A172 (cell line): ENCODE results near the gene GRB10. TPM values are rescaled to one million over a fixed set of nuclear protein-coding genes. Genes with fewer than 3 reads are reported as not detected.

ENCODE experiments used
- DNase-seq: peaks from one replicate; pipeline ENCODE4 v3.0.0-alpha.2; 2015; ENCODE audit warnings: low spot score
- total RNA-seq: library from RNA; depleted of rRNA; stranded (reverse); fragments of >200 nt; shearing (Covaris generic); gene quantifications from 2 replicates; pipeline ENCODE4 v1.2.3, GENCODE V29; 2014

Gene GRB10
- total RNA-seq, 1 experiment from 2014 or later, result 23.1 TPM

DNA sequence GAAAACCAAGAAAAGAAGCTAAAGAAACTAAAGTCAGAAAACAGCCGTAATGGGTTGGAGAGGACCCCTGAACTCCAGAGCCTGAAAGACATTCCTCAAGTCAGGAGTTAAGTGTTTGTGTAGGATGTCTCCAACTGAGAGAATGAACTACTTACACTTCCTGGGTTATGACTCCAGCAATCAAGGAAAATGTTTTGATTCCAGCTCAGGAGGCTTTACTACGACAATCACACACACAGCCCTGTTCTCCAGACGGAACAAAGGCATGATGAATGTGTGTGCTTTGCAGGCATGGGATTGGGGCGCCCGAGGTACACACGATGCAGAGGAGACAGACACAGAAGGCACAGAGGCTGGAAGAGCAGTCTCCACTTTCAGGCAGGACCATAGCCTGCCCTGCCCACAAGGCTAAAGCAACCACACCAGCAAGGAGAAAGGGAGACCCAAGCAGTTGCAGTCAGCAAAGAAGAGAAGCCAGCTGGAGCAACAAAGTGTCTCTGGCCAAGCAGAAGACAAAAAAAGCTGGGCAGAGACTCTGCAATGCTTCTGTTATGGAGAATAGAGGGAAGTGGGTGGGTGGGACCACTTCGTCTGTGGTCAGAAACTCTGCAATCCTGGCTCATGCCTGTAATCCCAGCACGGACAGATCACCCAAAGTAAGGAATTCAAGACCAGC is 89.1 kb downstream of the GRB10 start:
- DNase-seq, result no peak

DNA sequence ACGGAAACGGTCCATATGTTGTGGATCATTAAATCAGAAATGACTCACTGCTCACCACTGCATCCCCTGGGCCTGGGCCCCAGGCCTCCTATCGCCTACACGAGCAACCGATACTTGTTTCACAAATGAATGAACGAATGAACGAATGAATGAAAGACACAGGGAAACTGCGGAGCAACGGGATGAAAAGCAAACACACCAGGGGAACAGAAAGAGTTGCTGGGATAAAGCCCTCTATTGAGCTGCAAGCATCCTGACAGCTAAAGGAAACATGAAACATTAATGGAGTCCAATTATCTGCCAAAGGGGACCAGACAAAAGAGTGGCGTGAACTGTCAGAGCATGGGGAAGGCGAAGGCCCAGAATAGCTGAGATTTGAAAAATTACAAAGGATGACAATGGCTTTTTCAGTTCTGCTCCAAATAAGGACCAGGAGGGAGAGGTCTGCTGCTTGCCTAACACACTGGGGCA is 92.1 kb downstream of the GRB10 start:
- no peak for DNase-seq

DNA sequence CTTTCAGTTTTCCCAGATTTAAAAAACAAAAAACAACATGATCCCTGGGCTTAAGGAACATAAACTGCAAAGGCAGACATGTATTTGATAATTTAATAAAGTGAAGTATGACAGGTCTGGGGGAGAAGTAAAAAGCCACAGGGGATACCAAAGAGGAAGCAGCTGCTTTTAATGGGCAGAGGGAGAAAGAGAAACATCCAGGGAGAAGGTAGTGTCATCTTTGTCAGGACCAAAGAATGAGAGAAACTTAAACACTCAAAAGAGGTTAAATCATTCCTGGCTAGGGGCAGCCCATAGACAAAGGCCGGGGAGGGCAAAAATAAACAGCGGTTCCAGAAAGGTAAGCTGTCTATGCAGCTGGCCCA is 94.5 kb downstream of the GRB10 start:
- no peak for DNase-seq

DNA sequence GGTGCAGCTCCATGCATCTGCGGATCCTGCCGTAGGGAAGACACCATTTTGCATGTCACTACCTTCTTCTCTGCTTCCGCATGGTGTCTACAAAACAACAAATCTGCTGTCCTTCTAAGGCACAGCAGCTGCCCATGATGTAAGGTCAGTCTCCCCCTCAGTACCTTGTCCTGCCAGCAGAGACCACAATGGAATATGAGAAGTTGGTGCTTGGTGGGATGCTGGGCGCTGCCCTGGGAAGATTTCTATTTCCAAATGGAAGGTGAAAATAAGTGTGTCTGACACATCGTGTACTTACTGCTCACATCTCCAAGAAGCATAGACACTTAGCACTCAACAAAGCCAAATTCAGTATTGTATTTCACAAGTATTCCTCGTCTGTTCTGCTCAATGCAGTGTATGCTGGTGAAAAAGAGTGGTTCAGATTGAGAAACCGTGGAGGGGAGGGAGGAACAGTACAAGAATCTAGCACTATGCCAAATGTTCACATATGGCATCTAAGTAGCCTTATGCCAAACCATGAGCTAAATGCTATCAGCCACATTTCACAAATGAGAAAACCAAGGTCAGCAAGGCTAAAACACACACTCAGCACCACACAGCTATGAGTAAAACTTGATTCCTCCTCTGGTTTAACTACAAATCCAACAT is 95.0 kb downstream of the GRB10 start:
- no peak for DNase-seq

DNA sequence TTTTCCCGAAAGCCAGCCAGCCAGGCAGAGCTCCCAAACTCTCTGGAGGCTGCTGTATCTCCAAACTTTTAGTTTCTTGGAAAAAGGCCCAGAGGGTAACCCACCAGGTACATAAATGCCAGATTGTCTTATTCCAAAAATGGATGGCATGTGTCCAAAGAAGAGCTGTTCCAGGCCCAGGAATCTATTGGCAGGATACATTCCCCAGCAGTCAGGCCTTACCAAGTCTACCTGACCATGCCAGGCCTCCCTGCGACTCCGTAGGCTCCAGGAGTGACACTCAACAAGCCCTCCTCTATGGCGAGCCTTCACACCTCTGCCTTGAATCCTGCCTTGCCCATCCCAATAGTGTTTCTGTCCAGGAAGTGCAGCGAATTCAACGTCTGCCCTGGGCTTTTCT is 95.6 kb downstream of the GRB10 start:
- no peak for DNase-seq

DNA sequence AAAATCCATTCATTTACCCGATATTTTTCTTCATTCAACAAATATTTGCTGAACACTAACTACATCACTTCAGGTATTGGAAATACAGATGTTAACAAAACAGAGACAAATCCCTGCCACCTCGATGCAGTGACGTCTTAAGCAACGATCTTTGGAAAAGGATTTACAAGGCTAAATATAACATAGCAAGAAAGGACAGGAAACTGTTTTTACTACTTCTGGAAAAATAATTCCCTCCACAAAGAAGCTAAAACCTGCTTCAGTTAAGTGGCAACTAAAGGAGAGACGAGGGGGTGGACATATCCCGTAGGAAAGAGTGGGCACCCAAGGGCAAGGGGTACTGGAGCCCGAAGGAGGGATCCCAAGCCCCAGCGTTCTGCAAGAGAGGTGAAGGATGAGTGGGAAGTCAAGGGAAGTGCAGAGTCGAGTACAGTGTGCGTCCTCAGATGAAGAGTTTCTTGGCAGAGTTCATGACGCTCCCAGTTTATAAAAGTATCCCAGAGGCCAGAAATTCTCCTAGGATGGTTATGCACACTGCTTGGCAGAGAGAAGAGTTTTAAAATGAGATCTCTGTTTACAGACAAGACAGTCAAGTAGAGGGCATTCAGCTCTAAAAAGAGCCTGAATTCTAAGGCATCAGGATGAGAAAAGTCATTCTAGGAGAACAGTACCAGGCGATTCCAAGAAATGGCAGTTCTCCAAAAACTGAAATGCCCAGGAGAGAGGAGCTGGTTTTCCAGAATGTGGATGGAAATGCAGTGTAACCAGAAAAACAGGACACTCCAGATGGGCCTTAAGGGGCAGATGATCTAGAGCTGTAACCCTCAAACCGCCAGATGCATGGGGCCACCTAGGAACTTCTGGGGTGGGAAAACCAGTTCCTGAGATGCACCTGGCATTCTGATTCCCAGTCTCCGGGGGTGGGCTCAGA is 97.3 kb downstream of the GRB10 start:
- no peak for DNase-seq

DNA sequence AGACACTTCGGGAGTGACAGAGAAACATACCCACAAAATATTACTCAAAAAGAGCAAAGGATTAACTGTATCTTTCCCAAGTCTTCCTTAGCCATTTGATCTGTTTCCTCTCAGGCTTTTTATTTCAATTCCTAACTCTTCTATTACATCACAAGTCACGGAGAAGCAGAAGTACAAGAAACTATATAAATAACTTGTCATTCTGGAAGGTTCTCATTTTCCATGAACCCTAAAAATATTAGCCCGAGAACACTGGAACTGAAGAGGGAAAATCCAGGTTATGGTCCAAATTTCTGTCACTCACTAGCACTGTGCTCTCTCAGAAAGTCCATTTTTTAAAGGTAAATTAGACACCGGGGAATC is 98.0 kb downstream of the GRB10 start:
- no peak for DNase-seq

DNA sequence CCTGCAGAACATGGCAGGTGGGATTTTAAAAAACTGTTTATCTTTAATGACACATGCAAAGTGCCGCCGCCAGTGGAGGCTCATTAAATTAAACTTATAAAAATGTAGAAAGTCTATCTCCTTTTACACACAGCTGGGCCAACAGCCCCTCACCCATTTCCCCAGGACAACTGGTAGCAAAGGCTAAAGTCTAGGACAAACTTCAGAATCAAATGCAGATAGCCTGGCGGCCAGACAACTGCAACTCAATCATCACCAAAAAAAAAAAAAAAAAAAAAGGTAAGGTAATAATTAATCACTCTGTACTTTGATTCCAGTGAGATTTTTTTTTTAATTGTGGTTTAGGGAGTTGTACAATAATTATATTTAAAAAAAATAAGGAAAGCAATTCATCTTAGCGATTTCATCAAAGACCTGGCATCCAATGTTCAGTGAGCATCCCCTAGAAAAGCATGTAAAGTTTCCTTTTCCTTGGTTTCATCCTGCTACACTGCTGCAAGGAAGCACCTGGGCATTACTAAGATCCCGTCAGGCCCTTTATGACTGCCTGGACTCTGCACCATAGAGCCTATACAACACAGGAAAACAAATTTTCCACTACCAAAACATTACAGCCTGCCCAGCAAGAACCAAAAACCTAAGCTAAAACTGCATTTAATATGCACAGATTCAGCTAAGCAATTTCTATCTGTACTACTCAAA is 98.5 kb downstream of the GRB10 start:
- no peak for DNase-seq

DNA sequence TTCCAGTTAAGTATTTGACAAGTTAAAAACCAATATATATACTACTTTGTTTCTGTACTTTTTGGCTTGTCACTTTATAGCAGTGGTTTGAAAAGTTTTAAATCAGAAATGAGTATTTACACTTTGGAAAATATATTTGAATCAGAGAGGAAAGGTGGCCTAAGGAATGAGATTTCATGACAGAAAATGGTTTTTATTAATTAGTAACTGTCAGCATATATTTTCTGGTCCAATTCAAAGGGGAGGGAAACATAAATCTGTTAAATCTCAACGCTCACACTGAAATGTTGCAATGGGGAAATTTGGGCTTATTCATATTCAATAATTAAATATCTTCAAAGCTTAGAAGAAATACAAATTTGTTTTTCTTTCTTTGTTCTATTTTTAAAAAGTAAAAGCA is 100.1 kb downstream of the GRB10 start:
- DNase-seq, result no peak

DNA sequence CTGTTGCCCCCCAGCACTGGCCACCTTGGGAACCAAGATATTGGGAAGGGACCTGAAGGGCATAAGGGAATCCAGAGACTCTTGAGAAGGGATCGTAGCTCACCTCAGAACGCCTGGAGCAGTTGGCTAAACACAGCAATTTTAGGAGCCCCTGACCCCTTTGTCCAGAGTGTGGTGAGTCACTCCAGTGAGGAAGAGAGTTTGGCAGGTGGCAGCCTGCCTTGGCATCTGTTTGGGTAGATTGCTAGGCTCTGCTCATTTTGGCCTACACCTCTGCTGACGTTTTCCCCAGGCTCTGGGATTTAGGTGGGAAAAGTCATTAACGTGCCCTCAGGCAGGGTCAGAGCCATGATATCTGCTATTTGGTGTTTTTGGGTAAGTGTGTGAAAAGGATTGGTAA is 100.6 kb downstream of the GRB10 start:
- no peak for DNase-seq

DNA sequence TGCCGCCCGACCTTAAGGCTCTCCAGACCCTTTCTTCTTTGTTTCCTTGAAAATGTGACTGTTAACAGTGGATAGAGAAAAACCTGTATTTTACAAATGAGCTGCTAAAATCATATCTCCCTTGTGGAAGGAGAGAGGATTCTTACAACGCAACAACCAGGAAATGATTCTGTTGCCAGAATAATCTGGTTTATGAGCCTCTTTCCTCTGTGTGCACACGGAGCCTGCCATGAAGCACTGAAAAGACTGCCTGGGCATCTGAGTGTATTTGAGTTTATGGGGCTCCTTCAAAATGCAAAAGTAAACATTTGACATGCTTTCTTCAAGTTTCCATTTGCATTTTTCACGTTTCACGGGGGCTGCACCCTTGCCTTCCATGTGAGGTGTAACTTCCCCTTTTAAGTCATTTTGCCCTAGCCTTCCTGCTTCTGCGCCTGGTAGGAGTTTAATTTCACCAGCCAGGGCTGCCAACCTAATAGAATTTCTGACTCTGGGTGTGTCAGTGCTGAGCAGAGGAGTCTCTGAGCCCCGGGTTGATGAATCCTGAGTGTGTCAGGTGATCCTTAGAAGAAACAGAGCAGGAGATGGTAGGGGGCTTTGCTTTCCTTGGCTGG is 101.2 kb downstream of the GRB10 start:
- DNase-seq, result no peak

DNA sequence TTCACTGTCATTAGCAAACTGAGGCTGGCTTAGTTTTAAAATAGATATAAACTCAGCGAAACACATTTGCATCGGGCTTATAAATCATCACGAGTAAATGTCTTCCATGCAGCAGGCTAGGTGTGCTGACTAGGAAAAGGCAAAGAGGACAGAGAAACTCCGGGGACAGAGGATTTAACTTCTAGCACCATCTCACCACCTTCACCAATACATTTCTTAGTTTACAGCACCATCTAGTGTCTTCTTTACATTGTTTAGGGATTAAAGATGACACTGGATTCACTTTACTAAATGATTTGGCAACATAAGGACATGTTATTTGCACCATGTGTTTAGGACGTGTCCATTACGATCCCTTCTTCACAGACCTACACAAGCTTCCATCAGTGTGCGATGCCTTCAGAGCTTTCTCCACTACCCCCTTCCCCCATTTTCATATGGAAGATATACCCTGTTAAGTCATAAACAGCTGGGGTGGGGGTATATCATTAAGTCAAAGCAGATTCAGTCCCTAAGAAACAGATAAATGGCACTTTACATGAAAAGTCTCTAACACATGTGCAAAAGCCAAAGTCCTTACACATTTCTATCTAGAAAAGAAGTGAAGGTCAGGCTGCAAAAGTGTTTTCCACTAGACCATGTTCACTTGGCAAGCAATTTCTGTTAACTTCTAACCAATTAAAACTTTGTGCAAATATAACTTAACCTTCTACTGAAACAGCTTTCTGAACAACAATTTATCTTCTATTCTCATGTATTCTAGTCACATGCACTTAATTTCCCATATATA is 103.3 kb downstream of the GRB10 start:
- peak; percentile 67 for DNase-seq

DNA sequence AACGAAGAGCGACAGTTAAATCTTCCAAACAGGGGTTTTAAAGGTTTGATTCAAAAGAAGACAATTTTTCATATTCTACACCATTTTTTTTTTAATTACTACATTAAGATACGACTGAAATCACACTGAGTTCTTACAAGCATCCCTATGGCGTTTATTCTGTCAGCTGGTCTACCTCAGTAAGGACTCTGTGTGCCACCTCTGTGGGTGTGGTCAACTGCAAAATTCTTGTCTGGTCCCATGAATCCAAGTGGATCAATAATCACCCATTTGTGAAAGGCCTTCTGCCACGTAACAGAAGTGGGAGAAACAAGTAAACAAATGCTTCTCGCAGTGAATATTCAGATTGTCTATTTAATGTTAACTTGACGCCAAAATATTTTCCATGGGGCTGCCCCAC is 104.1 kb downstream of the GRB10 start:
- DNase-seq, result no peak

DNA sequence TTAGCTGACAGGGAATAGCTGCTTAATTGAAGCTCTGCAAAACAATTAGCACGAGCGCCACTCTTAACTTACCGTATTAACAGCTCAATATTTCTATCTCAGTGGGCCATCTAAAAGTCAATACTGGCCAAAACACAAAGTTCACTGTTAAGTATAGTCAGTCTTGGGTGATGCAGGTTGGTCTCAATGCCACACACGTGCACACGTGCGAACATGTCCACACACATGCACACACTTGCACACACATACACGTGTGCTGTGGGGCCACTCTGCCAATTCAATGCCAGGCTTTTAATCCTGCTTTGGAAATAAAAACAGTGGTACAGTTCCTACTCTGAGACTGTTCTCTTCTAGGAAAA is 105.1 kb downstream of the GRB10 start:
- DNase-seq, result no peak

DNA sequence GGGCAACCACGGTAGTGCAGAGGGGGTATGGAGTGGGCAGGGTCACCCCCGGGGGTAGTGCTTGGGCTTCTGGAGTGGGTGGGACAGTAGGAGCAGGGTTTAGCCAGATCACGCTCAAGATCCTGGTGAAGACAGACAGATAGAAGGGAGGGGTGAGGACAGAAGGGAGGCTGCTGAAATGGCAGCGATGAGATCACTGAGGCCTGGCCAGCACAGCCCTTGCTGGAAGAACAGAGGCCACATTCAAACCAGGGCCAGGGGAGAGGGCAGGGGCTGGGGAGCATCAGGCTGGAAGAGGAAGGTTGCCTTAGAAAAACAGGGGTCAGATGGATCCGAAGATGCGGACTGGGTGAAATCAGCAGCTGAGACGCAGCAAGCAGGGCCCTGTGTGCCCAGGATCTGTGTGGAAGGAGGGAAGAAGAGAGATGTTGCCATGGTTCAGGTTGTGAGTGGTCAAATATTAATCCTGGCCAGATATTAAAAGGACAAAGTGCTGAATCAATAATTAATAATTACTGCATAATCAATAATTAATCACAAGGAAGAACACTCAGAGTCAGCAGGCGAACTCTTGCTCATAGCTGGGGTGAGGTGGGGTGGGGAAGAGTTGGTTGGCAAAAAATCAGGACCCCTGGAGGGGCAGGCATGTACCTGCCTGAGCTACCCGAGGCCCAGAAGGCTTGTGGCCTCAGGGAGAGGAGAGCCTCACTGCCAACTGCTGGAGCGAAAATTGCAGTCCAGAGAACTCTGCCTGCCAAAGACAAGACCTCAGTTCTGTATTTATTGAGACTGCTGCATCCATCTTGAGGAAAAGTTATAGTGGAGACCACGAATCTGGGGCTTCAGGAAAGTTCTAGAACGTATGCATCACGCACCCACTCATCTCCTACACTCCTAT is 105.7 kb downstream of the GRB10 start:
- DNase-seq, result no peak

DNA sequence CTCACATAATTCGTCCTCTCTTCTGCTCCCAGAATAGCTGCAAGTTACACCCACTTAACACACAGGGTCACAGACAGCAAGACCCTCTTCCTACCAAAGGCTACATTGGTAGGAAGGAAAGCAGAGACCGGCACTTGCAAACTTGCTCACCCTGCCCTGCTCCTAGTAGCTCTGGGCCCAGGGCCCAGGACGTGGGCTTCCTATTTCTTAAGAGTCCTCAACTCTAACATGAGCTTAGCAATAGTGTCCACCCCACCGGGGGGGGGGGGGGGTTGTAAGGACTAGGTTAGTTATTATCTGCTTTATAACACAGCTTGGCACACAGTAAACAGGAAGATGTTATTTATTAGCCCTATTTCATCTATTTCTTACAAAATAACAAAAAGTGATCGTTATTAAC is 106.6 kb downstream of the GRB10 start:
- no peak for DNase-seq

DNA sequence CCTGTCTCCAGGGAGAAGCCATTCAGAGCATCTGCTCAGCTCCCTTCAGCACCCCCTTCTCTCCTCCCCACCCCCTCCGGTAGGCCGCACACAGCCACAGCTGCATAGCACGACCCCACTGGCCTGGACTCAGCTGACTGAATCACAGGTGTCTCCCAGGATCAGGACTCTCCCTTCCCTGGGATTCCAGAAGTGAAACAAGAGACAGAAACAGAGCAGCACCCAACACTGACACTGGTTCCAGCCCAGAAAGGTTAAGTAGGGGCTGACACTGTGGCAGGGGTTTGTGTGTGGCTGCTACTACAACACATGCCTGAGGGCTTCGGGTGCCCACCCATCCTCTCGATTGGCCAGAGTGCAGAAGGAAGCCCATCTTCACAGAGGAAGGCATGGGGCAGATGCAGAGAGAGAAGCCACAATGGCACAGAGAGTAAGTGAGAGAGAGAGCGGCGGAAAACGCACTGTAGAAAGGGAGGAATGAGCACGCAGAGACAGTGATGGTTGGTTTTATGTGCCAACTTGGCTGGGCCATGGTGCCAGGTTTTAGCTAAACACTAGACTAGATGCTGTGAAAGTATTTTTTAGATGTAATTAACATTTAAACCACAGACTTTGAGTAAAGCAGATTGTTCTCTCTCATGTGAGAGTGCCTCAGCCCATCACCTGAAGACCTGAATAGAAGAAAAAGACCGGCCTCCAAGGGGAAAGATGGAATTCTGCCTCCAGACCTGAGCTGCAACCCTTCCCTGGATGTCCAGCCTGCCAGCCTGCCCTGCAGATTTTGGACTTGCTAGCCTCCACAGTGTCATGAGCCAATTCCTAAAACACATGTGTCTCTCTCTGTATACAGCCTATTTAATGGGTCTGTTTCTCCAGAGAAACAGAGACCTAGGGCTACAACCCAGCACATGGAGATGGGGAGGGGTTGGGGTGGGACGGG is 107.5 kb downstream of the GRB10 start:
- DNase-seq, result no peak

DNA sequence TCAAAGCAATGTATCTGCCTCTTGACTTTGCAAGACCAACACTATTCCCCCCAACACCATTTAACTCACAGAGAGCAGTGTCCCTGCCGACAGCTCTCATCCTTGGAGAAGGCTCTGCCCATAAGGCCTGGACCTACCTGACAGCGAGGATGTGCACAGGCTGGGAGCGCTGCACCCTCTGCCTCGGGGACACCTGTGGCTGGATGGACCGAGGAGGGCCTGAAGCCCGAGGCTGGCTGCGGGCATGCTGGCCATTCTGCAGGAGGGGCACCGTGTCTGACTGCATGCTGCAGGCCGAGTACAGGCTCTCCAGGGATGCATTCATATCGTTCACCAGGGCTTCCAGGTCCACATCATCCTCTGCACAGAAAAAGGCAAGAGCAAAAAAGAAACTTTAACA is 108.4 kb downstream of the GRB10 start:
- DNase-seq, result no peak

DNA sequence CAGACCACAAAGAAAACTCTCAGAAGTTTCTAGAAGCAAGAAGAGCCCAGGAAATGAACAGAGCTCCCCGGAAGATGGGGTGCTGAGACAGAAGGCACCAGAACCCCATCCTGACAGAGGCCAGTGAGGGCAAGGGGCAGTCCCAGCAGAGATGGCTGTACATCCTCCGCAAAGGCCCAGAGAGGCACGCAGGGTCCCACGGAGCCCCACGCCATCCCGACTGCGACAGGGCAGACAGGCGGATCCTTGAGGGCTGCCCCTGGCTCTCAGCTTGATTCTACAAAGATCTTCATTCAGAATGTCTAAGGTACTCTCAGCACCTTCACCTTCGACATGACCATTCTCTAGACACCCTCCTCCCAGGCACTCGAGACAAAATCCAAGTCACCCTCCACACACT is 109.6 kb downstream of the GRB10 start:
- DNase-seq, result no peak
